K562 (cell line): ENCODE data around the gene PIEZO2. TPM values are rescaled to one million over a fixed set of nuclear protein-coding genes. Genes with fewer than 3 reads are reported as not detected.

Experiments
- ATAC-seq: fragments of 200-7000 bp; cut with Tn5 transposase; 3 replicates; pipeline ENCODE4 v1.9.1; 2020; ENCODE audit warnings: moderate library complexity
- BruUV-seq: library from RNA; stranded (reverse); fragments of 400-500 nt; replicated peaks from 2 replicates; lab custom pipeline; 2021; lab: Mats Ljungman, UMichigan
- CTCF ChIA-PET: fragments of 300-600 bp; formaldehyde crosslinking; extraction: SDS; loops from one replicate; lab custom pipeline; 2021; ENCODE audit warnings: low intra/inter-chr PET ratio; lab: Yijun Ruan, JAX
- POLR2A ChIA-PET: fragments of 300-600, 350-650 bp; sonication (Branson Sonifier 250); formaldehyde crosslinking; extraction: SDS; loops from one replicate; lab custom pipeline; 2021; ENCODE audit warnings: antibody characterized with exemption, inconsistent platforms; lab: Yijun Ruan, JAX
- DNase-seq, 4 experiments: peaks; one replicate each; pipeline versions ENCODE4 v3.0.0 to v3.0.0-alpha.2; 2011 to 2018; ENCODE audit warnings: low spot score in 3 of 4, mixed read lengths in 3 of 4; ENCODE audit errors: extremely low read depth in 1 of 4
- FAIRE-seq: peaks from 2 replicates; lab custom pipeline; 2011; peaks lifted over from hg19 to GRCh38; lab: Jason Lieb, UNC
- H2AFZ ChIP-seq: 2 replicates; pipeline ENCODE4 v1.6.0; 2011; ENCODE audit warnings: low read depth, low read length, control low read depth, inconsistent platforms
- H3K27ac ChIP-seq: fragments of 200-600 bp; 3 replicates; pipeline ENCODE4 v1.8.0; 2011; ENCODE audit warnings: low read depth, mild to moderate bottlenecking, control low read depth, inconsistent platforms, low read length, moderate library complexity, mixed read lengths; ENCODE audit errors: extremely low read depth
- H3K27me3 ChIP-seq, 2 experiments: fragments of 300-600 bp in 1 of 2; 2 replicates in 1 of 2; 3 replicates in 1 of 2; pipeline versions ENCODE4 v1.6.0 to v1.8.0; 2011; ENCODE audit warnings: inconsistent platforms in 2 of 2, low read length in 2 of 2, mild to moderate bottlenecking in 1 of 2, mixed read lengths in 1 of 2, moderate library complexity in 1 of 2; ENCODE audit not compliant: control insufficient read depth in 2 of 2, insufficient read depth in 2 of 2
- H3K36me3 ChIP-seq: fragments of 300-600 bp; 3 replicates; pipeline ENCODE4 v1.8.0; 2011; ENCODE audit warnings: mild to moderate bottlenecking, low read length, inconsistent platforms; ENCODE audit not compliant: control insufficient read depth, insufficient read depth
- H3K4me1 ChIP-seq, 2 experiments: fragments of 200-600 bp in 1 of 2; replicated peaks in 1 of 2; 2 replicates in 1 of 2; 3 replicates in 1 of 2; pipeline versions ENCODE4 v1.5.1 to v1.8.0; 2011; ENCODE audit warnings: inconsistent platforms in 2 of 2, low read length in 2 of 2, mild to moderate bottlenecking in 1 of 2, mixed read lengths in 1 of 2, moderate library complexity in 1 of 2; ENCODE audit not compliant: control insufficient read depth in 2 of 2, insufficient read depth in 2 of 2
- H3K4me2 ChIP-seq: 2 replicates; pipeline ENCODE4 v1.6.1; 2011; ENCODE audit warnings: low read length, control low read depth, inconsistent platforms, mixed read lengths; ENCODE audit not compliant: insufficient read depth
- H3K4me3 ChIP-seq: fragments of 200-600 bp; sonication (generic), shearing (Covaris generic); 2 replicates; pipeline ENCODE4 v1.5.1; 2016; ENCODE audit warnings: control low read depth, inconsistent platforms
- H3K79me2 ChIP-seq: fragments of 200-600 bp; 3 replicates; pipeline ENCODE4 v1.8.0; 2011; ENCODE audit warnings: low read length, inconsistent platforms; ENCODE audit not compliant: control insufficient read depth, insufficient read depth
- H3K9ac ChIP-seq, 2 experiments: 2 replicates each; pipeline versions ENCODE4 v1.6.0 to v1.6.1; 2011; ENCODE audit warnings: low read depth in 2 of 2, low read length in 2 of 2, control low read depth in 1 of 2, inconsistent platforms in 1 of 2, mild to moderate bottlenecking in 1 of 2, mixed read lengths in 1 of 2; ENCODE audit not compliant: insufficient read depth in 1 of 2
- H3K9me1 ChIP-seq: one replicate; pipeline ENCODE4 v1.6.0; 2011; ENCODE audit warnings: inconsistent platforms, mild to moderate bottlenecking, low read length, moderate library complexity; ENCODE audit not compliant: control insufficient read depth, insufficient read depth
- H3K9me3 ChIP-seq: replicated peaks from 2 replicates; pipeline ENCODE4 v1.5.1; 2011; ENCODE audit warnings: low read depth, low read length, inconsistent platforms; ENCODE audit not compliant: control insufficient read depth, insufficient read depth
- H4K20me1 ChIP-seq: replicated peaks from 2 replicates; pipeline ENCODE4 v1.6.1; 2011; ENCODE audit warnings: low read length, inconsistent platforms, mixed read lengths; ENCODE audit not compliant: control insufficient read depth, insufficient read depth
- ETS2 ChIP-seq: IDR thresholded peaks from 2 replicates; pipeline ENCODE4 v1.6.1; 2016; ENCODE audit warnings: borderline replicate concordance, missing genetic modification characterization, mild to moderate bottlenecking, moderate library complexity, missing compliant biosample characterization; ENCODE audit not compliant: poor library complexity, severe bottlenecking
- GATAD2A ChIP-seq: fragments of 450-650 bp; IDR thresholded peaks from 2 replicates; pipeline ENCODE4 v1.6.1; 2017
- ILF3 ChIP-seq: fragments of 450-650 bp; IDR thresholded peaks from 2 replicates; pipeline ENCODE4 v1.6.1; 2018; ENCODE audit warnings: antibody characterized with exemption, mild to moderate bottlenecking, moderate library complexity, borderline replicate concordance
- PCBP1 ChIP-seq: fragments of 200-400 bp; formaldehyde crosslinking; IDR thresholded peaks from 2 replicates; pipeline ENCODE4 v1.6.1; 2018; ENCODE audit warnings: mild to moderate bottlenecking, low read depth, low read length; ENCODE audit not compliant: poor library complexity, severe bottlenecking
- RAD51 ChIP-seq: fragments of 450-650 bp; IDR thresholded peaks from 2 replicates; pipeline ENCODE4 v1.7.1; 2016; ENCODE audit warnings: low read depth, mild to moderate bottlenecking, borderline replicate concordance
- SMARCC2 ChIP-seq: fragments of 450-650 bp; IDR thresholded peaks from 2 replicates; pipeline ENCODE4 v1.6.1; 2017; ENCODE audit warnings: antibody characterized with exemption, moderate library complexity, mild to moderate bottlenecking, low read depth
- TEAD4 ChIP-seq, 2 experiments: sonication (generic) in 1 of 2; formaldehyde crosslinking in 1 of 2; IDR thresholded peaks; 2 replicates each; pipeline versions ENCODE4 v1.6.1 to v1.8.0; 2012 to 2022; ENCODE audit warnings: borderline replicate concordance in 1 of 2, inconsistent platforms in 1 of 2, low read length in 1 of 2, mild to moderate bottlenecking in 1 of 2, missing genetic modification reagents in 1 of 2
- WGBS: fragments of 100-300 bp; shearing (Covaris generic); methylation state at CpG from one replicate; pipeline ENCODE4 v1.1.6; 2016; ENCODE audit warnings: low coverage, mixed read lengths; ENCODE audit not compliant: insufficient coverage; ENCODE audit errors: missing lambda C conversion rate; 5-methylcytosine and 5-hydroxymethylcytosine counted together
- in situ Hi-C: fragments of 300-500 bp; cut with MboI; formaldehyde crosslinking; loops from 4 replicates; pipeline ENCODE4 v1.15.0; 2018; ENCODE audit warnings: inconsistent platforms, mixed read lengths
- intact Hi-C: fragments of 100-400 bp; cut with micrococcal nuclease; formaldehyde crosslinking; loops from 2 replicates; pipeline ENCODE4 v1.14.2; 2022
- polyA plus RNA-seq, 8 experiments: library from polyadenylated mRNA; depleted of rRNA in 4 of 8; stranded (reverse) in 5 of 8; unstranded in 3 of 8; fragments of >200 nt; fragmentation: Nextera tagmentation in 2 of 8; fragmentation: Illumina TruSeq in 1 of 8; extraction: Ambion mirVana in 2 of 8; extraction: Trizol in 1 of 8; gene quantifications; 2 replicates each; pipeline versions ENCODE4 v1.2.1 to v1.2.3, GENCODE V29; 2011 to 2014; ENCODE audit warnings: inconsistent platforms in 1 of 8, missing spikeins in 1 of 8
- total RNA-seq, 7 experiments: library from RNA; depleted of rRNA in 6 of 7; stranded (reverse); fragments of >200 nt in 6 of 7; fragmentation: Illumina TruSeq in 2 of 7; extraction: Trizol in 2 of 7; gene quantifications; 2 replicates each; pipeline versions ENCODE4 v1.2.1 to v1.2.3, GENCODE V29; 2011 to 2021; ENCODE audit warnings: low replicate concordance in 1 of 7
- TF ChIP-seq, protein P1 (sequence below): fragments of 450-650 bp; IDR thresholded peaks from 2 replicates; pipeline ENCODE4 v1.6.1; 2017; ENCODE audit warnings: antibody characterized with exemption
- TF ChIP-seq, protein P2 (sequence below): fragments of 450-650 bp; IDR thresholded peaks from 2 replicates; pipeline ENCODE4 v1.7.1; 2018; ENCODE audit warnings: mild to moderate bottlenecking, low read depth; ENCODE audit not compliant: partially characterized antibody
- TF ChIP-seq, protein P3 (sequence below): sonication (generic); formaldehyde crosslinking; IDR thresholded peaks from 2 replicates; pipeline ENCODE4 v1.8.0; 2023; ENCODE audit warnings: missing genetic modification reagents, mild to moderate bottlenecking, borderline replicate concordance

The PIEZO2 gene
- total and polyA plus RNA-seq, 9 of the 15 experiments (the other 6 are each of a cell fraction or from before 2014, with no cell fraction given) = 0.54 to 4.1 (median 2.0) TPM

DNA sequence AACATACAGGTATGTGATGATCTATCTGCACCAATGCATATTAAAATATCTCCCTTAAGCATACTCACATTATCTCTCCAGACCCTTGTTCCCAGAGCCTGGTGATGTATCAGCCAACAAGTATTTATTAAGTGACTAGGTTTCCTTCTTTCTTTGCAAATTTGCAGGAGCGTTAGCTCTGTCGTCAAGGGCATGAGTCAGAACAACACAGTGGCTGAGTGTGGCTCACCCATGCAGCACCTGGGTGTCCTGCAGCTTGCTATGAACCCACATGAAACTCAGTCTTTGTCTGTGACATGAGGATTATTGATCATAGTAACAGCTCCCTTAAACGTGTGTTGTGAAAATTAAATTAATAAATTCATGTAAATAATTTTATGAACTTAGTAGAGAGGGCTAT, 96.6 kb downstream of the PIEZO2 start (continued):
- TF ChIP-seq, protein P1, sequence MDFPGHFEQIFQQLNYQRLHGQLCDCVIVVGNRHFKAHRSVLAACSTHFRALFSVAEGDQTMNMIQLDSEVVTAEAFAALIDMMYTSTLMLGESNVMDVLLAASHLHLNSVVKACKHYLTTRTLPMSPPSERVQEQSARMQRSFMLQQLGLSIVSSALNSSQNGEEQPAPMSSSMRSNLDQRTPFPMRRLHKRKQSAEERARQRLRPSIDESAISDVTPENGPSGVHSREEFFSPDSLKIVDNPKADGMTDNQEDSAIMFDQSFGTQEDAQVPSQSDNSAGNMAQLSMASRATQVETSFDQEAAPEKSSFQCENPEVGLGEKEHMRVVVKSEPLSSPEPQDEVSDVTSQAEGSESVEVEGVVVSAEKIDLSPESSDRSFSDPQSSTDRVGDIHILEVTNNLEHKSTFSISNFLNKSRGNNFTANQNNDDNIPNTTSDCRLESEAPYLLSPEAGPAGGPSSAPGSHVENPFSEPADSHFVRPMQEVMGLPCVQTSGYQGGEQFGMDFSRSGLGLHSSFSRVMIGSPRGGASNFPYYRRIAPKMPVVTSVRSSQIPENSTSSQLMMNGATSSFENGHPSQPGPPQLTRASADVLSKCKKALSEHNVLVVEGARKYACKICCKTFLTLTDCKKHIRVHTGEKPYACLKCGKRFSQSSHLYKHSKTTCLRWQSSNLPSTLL = no peak
- TF ChIP-seq RAD51 (no peak), ETS2 (tag) (no peak)

DNA sequence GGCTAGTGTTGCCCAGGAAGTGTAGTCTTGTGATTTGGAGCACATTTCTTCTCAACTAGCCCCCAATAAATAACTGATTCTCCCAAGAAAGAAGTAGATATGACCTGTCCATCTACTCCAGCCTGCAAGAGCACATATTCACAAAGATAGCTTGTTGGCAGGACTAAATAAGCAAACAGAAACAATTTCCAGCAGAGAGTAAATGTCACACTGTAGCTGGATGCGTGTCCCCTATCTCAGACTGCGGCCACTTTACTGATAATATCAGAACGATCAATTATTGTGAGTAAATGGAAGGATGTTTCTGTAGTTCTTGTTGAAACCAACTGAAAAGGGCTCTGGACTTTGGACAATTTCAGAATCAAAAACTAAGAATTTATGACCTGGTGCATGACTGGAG, 97.9 kb downstream of the PIEZO2 start:
- ChIA-PET POLR2A (no interaction called here), CTCF (no interaction called here)
- Histone ChIP-seq H2AFZ (no peak overlapping the region), H3K27ac (no peak overlapping the region), H3K4me3 (no peak overlapping the region), H3K36me3 (no peaks in the 10 kb centered on the region), H3K9ac (no peak overlapping the region), H3K79me2 (no peaks in the 10 kb centered on the region), H4K20me1 (no peaks in the 10 kb centered on the region), H3K4me2 (no peak overlapping the region), H3K4me1 (no peaks in the 10 kb centered on the region), H3K27me3 (no peaks in the 10 kb centered on the region; a peak in 1 of 5 replicates), H3K9me1 (no peaks in the 10 kb centered on the region), H3K9me3 (no peaks in the 10 kb centered on the region)
- no peak for FAIRE-seq
- intact Hi-C loops = no loop called here
- ATAC-seq = no peak
- no peak for DNase-seq
- WGBS = 0% methylated on average over 3 of the region's 3 CpGs
- no TSS peak for BruUV-seq
- in situ Hi-C loops = no loop called here
- no peak for TF ChIP-seq PCBP1
- no peak for TF ChIP-seq ILF3
- TF ChIP-seq, protein P2, sequence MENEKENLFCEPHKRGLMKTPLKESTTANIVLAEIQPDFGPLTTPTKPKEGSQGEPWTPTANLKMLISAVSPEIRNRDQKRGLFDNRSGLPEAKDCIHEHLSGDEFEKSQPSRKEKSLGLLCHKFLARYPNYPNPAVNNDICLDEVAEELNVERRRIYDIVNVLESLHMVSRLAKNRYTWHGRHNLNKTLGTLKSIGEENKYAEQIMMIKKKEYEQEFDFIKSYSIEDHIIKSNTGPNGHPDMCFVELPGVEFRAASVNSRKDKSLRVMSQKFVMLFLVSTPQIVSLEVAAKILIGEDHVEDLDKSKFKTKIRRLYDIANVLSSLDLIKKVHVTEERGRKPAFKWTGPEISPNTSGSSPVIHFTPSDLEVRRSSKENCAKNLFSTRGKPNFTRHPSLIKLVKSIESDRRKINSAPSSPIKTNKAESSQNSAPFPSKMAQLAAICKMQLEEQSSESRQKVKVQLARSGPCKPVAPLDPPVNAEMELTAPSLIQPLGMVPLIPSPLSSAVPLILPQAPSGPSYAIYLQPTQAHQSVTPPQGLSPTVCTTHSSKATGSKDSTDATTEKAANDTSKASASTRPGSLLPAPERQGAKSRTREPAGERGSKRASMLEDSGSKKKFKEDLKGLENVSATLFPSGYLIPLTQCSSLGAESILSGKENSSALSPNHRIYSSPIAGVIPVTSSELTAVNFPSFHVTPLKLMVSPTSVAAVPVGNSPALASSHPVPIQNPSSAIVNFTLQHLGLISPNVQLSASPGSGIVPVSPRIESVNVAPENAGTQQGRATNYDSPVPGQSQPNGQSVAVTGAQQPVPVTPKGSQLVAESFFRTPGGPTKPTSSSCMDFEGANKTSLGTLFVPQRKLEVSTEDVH = no peak
- TF ChIP-seq SMARCC2 = no peak
- TF ChIP-seq GATAD2A = no peak
- TF ChIP-seq, protein P3, sequence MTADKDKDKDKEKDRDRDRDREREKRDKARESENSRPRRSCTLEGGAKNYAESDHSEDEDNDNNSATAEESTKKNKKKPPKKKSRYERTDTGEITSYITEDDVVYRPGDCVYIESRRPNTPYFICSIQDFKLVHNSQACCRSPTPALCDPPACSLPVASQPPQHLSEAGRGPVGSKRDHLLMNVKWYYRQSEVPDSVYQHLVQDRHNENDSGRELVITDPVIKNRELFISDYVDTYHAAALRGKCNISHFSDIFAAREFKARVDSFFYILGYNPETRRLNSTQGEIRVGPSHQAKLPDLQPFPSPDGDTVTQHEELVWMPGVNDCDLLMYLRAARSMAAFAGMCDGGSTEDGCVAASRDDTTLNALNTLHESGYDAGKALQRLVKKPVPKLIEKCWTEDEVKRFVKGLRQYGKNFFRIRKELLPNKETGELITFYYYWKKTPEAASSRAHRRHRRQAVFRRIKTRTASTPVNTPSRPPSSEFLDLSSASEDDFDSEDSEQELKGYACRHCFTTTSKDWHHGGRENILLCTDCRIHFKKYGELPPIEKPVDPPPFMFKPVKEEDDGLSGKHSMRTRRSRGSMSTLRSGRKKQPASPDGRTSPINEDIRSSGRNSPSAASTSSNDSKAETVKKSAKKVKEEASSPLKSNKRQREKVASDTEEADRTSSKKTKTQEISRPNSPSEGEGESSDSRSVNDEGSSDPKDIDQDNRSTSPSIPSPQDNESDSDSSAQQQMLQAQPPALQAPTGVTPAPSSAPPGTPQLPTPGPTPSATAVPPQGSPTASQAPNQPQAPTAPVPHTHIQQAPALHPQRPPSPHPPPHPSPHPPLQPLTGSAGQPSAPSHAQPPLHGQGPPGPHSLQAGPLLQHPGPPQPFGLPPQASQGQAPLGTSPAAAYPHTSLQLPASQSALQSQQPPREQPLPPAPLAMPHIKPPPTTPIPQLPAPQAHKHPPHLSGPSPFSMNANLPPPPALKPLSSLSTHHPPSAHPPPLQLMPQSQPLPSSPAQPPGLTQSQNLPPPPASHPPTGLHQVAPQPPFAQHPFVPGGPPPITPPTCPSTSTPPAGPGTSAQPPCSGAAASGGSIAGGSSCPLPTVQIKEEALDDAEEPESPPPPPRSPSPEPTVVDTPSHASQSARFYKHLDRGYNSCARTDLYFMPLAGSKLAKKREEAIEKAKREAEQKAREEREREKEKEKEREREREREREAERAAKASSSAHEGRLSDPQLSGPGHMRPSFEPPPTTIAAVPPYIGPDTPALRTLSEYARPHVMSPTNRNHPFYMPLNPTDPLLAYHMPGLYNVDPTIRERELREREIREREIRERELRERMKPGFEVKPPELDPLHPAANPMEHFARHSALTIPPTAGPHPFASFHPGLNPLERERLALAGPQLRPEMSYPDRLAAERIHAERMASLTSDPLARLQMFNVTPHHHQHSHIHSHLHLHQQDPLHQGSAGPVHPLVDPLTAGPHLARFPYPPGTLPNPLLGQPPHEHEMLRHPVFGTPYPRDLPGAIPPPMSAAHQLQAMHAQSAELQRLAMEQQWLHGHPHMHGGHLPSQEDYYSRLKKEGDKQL (CRISPR knock-in tag) = no peak
- no peak for TF ChIP-seq TEAD4 (IDR thresholded peaks at IDR 0.05; ENCODE audit: low read length)
- no peak for TF ChIP-seq TEAD4 (CRISPR knock-in tag; IDR thresholded peaks at IDR 0.05; ENCODE audit: borderline replicate concordance)
